ENCODE measurements around the gene OR2T12.
"Not testable (repeated sequence)": the region's sequence is repeated elsewhere in the genome, so short reads cannot be mapped to it uniquely, and the experiment has no call there.

OR2T12 gene

GRCh38 chr1:248303324-248303723, at the start of gene OR2T12:
Gene OR2T12, minus strand, starts transcription at chr1:248303424. Its CDS starts 7,846 bp downstream, at chr1:248295578.
- no peak for DNase-seq (ENCODE audit: low spot score)

- no peak for DNase-seq (ENCODE audit: low spot score)
Observed at GRCh38 chr1:248348475-248348874, 45.3 kb upstream of the OR2T12 start, which contains the start of gene OR14C36. Gene OR14C36, plus strand, starts transcription at chr1:248348775. Its CDS starts 0 bp downstream, at chr1:248348775.

- no peak for DNase-seq (ENCODE audit: low spot score)
Observed at GRCh38 chr1:248343451-248343850, 40.2 kb upstream of the OR2T12 start.

- DNase-seq (ENCODE audit: low spot score) = no peak
Observed at GRCh38 chr1:248324468-248324867, 21.2 kb upstream of the OR2T12 start, which contains the start of gene OR2M7. Gene OR2M7, minus strand, starts transcription at chr1:248324568. Its CDS starts 0 bp downstream, at chr1:248324568.

- DNase-seq (ENCODE audit: low spot score) = no peak
Observed at GRCh38 chr1:248316796-248317195, 13.6 kb upstream of the OR2T12 start.

- not testable (repeated sequence) for DNase-seq (ENCODE audit: low spot score)
Observed at GRCh38 chr1:248306740-248307139, 3.5 kb upstream of the OR2T12 start.

GRCh38 chr1:248306103-248306502, 2.9 kb upstream of the OR2T12 start:
- DNase-seq (ENCODE audit: low spot score) = no peak

- not testable (repeated sequence) for DNase-seq (ENCODE audit: low spot score)
Observed at GRCh38 chr1:248305672-248306071, 2.4 kb upstream of the OR2T12 start.

- no peak for DNase-seq (ENCODE audit: low spot score)
Observed at GRCh38 chr1:248288391-248288790, 14.8 kb downstream of the OR2T12 start.

- no peak for DNase-seq (ENCODE audit: low spot score)
Observed at GRCh38 chr1:248277876-248278275, 25.3 kb downstream of the OR2T12 start, which contains the start of gene OR2T33. Gene OR2T33, minus strand, starts transcription at chr1:248277976. Its CDS starts 4,162 bp downstream, at chr1:248273814.

- not testable (repeated sequence) for DNase-seq (ENCODE audit: low spot score)
Observed at GRCh38 chr1:248273225-248273624, 30.0 kb downstream of the OR2T12 start.

GRCh38 chr1:248268178-248268577, 35.0 kb downstream of the OR2T12 start:
- DNase-seq (ENCODE audit: low spot score) = no peak

GRCh38 chr1:248259309-248259708, 43.9 kb downstream of the OR2T12 start:
- not testable (repeated sequence) for DNase-seq (ENCODE audit: low spot score)

- DNase-seq (ENCODE audit: low spot score) = peak; percentile 37
Observed at GRCh38 chr1:248243204-248243603, 60.0 kb downstream of the OR2T12 start.

Measured in GM03348 (cell line).